Erythroblast (primary cell): ENCODE measurements around the gene PTF1A.

Experiments used
- GATA1 ChIP-seq: IDR thresholded peaks from 2 replicates; pipeline ENCODE4 v1.6.1; 2011; ENCODE audit warnings: low read depth, mild to moderate bottlenecking, control low read depth, low read length, moderate library complexity
- POLR2A ChIP-seq: IDR thresholded peaks from 2 replicates; pipeline ENCODE4 v1.6.1; 2011; ENCODE audit warnings: mild to moderate bottlenecking, low read length

- TF ChIP-seq POLR2A: no peak
- TF ChIP-seq GATA1: no peak
Measured at GRCh38 chr10:23200997-23201652, 9.0 kb downstream of the PTF1A start.
